Ishikawa (cell line): Measurements from ENCODE around the gene HPD.

Experiments
- CEBPB ChIP-seq: IDR thresholded peaks from 2 replicates; pipeline ENCODE4 v1.6.1; 2012
- CREB1 ChIP-seq: IDR thresholded peaks from 2 replicates; pipeline ENCODE4 v1.6.1; 2012; ENCODE audit warnings: low read depth
- EGR1 ChIP-seq: IDR thresholded peaks from 2 replicates; pipeline ENCODE4 v1.6.1; 2012
- EP300 ChIP-seq: IDR thresholded peaks from 2 replicates; pipeline ENCODE4 v1.6.1; 2012; ENCODE audit warnings: borderline replicate concordance
- FOXM1 ChIP-seq: IDR thresholded peaks from 2 replicates; pipeline ENCODE4 v1.6.1; 2012; ENCODE audit warnings: low read depth, borderline replicate concordance
- NFIC ChIP-seq: IDR thresholded peaks from 2 replicates; pipeline ENCODE4 v1.6.1; 2012
- RAD21 ChIP-seq: IDR thresholded peaks from 2 replicates; pipeline ENCODE4 v1.6.1; 2012; ENCODE audit warnings: low read depth
- REST ChIP-seq: IDR thresholded peaks from 2 replicates; pipeline ENCODE4 v1.6.1; 2012; ENCODE audit warnings: low read depth, mild to moderate bottlenecking
- TAF1 ChIP-seq: IDR thresholded peaks from 2 replicates; pipeline ENCODE4 v1.6.1; 2012; ENCODE audit warnings: low read depth, mild to moderate bottlenecking
- TCF12 ChIP-seq: IDR thresholded peaks from 2 replicates; pipeline ENCODE4 v1.6.1; 2012; ENCODE audit warnings: low read depth
- TEAD4 ChIP-seq: IDR thresholded peaks from 2 replicates; pipeline ENCODE4 v1.6.1; 2012
- USF1 ChIP-seq: IDR thresholded peaks from 2 replicates; pipeline ENCODE4 v1.6.1; 2012
- YY1 ChIP-seq: IDR thresholded peaks from 2 replicates; pipeline ENCODE4 v1.6.1; 2012; ENCODE audit warnings: low read depth
- ZBTB7A ChIP-seq: IDR thresholded peaks from 2 replicates; pipeline ENCODE4 v1.6.1; 2012; ENCODE audit warnings: low read depth
- TF ChIP-seq, protein P1 (sequence below): IDR thresholded peaks from 2 replicates; pipeline ENCODE4 v1.6.1; 2012

Gene HPD

DNA sequence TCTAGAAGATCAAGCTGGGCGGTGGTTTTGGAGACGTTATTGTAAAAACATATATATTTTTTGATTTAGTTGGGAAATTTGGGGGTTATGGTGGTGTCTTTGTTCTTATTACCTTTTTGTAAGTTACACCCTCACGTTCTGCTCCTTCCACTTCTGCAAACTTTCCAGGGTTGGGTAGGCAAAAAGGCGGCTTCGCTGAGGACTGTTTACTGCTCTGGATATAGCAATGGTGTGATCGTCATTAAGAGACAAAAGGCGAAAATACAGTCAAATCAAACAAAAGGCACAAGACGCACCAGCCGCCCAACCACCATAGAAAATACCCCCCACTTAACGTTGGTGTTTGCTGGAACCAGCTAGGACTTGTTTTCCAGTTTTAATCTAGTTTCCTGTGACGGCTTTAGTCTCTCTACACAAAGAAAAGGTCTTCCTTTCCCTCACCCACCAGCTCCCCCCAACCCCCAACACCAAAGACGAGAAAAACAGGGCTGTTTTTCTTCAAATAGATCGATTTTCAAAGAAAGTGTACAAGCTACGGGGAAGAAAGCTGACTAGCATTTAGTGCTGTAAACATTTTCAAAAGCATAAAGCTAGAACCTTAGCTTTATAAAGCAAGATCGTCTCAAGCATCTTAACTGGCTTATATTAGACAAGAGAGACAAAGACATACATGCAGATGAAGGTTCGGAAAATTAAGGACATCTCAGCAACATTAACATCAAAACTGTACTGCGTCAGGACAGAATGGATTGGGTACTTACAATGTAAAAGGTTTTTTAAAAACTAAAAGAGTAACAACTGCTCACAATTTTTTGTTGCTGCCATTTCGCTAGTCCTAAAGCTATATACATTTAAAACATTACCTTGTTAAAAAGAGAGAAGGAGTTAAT lies 56.8 kb downstream of the HPD start:
- TF ChIP-seq NFIC (no peak), TAF1 (no peak), EGR1 (no peak), TCF12 (no peak)

- TF ChIP-seq TEAD4, result no peak
- no peak for TF ChIP-seq RAD21
- no peak for TF ChIP-seq REST
- no peak for TF ChIP-seq CREB1
- no peak for TF ChIP-seq NFIC
- no peak for TF ChIP-seq USF1
- TF ChIP-seq FOXM1, result no peak
- TF ChIP-seq TCF12, result no peak; the same call in 1 of the 2 replicates
- peak; percentile 88 for TF ChIP-seq YY1
- TF ChIP-seq EGR1, result peak; percentile 37; the same call in 1 of the 2 replicates
- TF ChIP-seq ZBTB7A, result peak; percentile 54; the same call in 1 of the 2 replicates
- 0 out of 2 replicates have a peak, but pooled peaks have one; percentile 22 for TF ChIP-seq EP300
- no peak for TF ChIP-seq CEBPB
- TF ChIP-seq TAF1, result peak; percentile 79; the same call in 1 of the 2 replicates
- TF ChIP-seq, protein P1, sequence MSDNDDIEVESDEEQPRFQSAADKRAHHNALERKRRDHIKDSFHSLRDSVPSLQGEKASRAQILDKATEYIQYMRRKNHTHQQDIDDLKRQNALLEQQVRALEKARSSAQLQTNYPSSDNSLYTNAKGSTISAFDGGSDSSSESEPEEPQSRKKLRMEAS, result no peak
Observed at GRCh38 chr12:121800694-121801594, 57.7 kb downstream of the HPD start.

DNA sequence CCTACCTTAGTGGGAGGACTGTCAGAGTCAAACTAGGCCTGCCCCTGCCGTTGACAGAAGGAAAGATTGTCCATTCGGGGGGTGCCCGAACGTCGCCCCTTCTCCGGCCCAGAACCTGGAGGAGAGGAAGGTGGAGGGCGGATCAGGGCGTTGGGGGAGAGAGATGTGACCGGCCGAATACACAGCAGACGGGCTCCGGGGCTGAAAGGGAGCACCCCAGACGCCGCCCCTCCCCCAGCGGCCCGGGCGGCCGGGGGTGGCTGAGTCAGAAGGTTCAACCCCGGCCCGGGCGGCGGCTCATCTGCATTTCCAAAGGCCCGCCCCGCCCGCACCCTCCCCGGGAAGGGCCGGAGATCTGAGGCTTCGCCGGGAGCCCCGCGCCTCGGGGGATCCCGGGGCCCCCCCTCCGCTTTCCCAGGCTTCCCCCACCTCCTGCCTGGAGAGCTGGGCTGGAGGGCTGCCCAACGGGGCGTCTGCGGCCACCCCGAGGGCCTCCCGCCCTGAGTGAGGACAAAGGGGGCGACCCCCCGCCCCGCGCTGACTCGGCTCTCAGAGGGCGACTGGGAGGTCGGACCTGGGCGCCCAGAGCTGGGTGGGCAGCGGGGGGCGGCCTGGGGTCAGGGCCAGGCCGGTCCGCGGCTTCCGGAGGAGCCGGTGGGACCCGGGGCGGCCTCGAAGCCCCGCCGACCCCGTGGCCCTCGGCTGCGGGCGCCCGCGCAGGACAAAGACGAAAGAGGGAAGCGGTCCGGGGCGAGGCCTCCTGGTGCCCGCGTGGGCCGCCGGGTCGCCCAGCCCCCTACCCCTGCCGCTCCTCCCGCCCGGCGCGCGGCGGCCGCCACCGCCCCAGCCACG lies 58.6 kb downstream of the HPD start:
- no peak for TF ChIP-seq REST
- TF ChIP-seq ZBTB7A, result 0 out of 2 replicates have a peak, but pooled peaks have one; percentile 78
- TF ChIP-seq, protein P1, result no peak
- TF ChIP-seq FOXM1, result 0 out of 2 replicates have a peak, but pooled peaks have one; percentile 17
- peak; percentile 9; the same call in 1 of the 2 replicates for TF ChIP-seq TAF1
- 0 out of 2 replicates have a peak, but pooled peaks have one; percentile 20 for TF ChIP-seq EP300
- peak; percentile 55; the same call in 1 of the 2 replicates for TF ChIP-seq TCF12
- TF ChIP-seq NFIC, result no peak
- TF ChIP-seq YY1, result no peak
- TF ChIP-seq TEAD4, result 0 out of 2 replicates have a peak, but pooled peaks have one; percentile 3
- peak; percentile 44; the same call in 1 of the 2 replicates for TF ChIP-seq EGR1

- TF ChIP-seq CREB1 (no peak), FOXM1 (no peak), NFIC (peak; percentile 56; the same call in 1 of the 2 replicates), REST (no peak), YY1 (no peak), TEAD4 (peak; percentile 45; the same call in 1 of the 2 replicates), EP300 (no peak), TCF12 (no peak; the same call in 1 of the 2 replicates), RAD21 (no peak), CEBPB (peak; percentile 55), EGR1 (no peak), TAF1 (peak; percentile 4; the same call in 1 of the 2 replicates), USF1 (no peak), ZBTB7A (no peak)
- TF ChIP-seq, protein P1, result no peak
Observed at GRCh38 chr12:121799156-121799841, 59.4 kb downstream of the HPD start.
